Calu3 (cell line): ENCODE measurements around the gene KRTAP27-1. TPM values are rescaled to one million over a fixed set of nuclear protein-coding genes. Genes with fewer than 3 reads are reported as not detected.

Experiments used
- BruUV-seq: library from RNA; stranded (reverse); fragments of 400-500 nt; replicated peaks from 2 replicates; lab custom pipeline; 2021; lab: Mats Ljungman, UMichigan
- CTCF ChIA-PET: fragments of 300-600 bp; sonication (Branson Sonifier 250); formaldehyde crosslinking; loops from one replicate; lab custom pipeline; 2022; ENCODE audit warnings: antibody characterized with exemption; lab: Charles Lee
- DNase-seq: peaks from one replicate; pipeline ENCODE4 v3.0.0; 2022
- H3K27ac Mint-ChIP-seq: one replicate; pipeline ENCODE4 v1.8.0; 2022; ENCODE audit warnings: mixed read lengths; ENCODE audit not compliant: unreplicated experiment
- H3K27me3 Mint-ChIP-seq: one replicate; pipeline ENCODE4 v1.8.0; 2022; ENCODE audit warnings: mixed read lengths; ENCODE audit not compliant: unreplicated experiment
- H3K36me3 Mint-ChIP-seq: one replicate; pipeline ENCODE4 v1.8.0; 2022; ENCODE audit warnings: mild to moderate bottlenecking, moderate library complexity, mixed read lengths; ENCODE audit not compliant: insufficient read depth, unreplicated experiment
- H3K4me1 Mint-ChIP-seq: one replicate; pipeline ENCODE4 v1.8.0; 2022; ENCODE audit warnings: mild to moderate bottlenecking, low read depth, mixed read lengths; ENCODE audit not compliant: unreplicated experiment
- H3K4me3 Mint-ChIP-seq: one replicate; pipeline ENCODE4 v1.8.0; 2022; ENCODE audit warnings: mild to moderate bottlenecking, low read depth, moderate library complexity, mixed read lengths; ENCODE audit not compliant: unreplicated experiment
- H3K9me3 Mint-ChIP-seq: one replicate; pipeline ENCODE4 v1.8.0; 2022; ENCODE audit warnings: low read depth, mixed read lengths; ENCODE audit not compliant: unreplicated experiment
- CTCF ChIP-seq: fragments of 200-600 bp; IDR thresholded peaks from one replicate; pipeline ENCODE4 v1.8.0; 2022; ENCODE audit warnings: antibody characterized with exemption; ENCODE audit not compliant: unreplicated experiment
- intact Hi-C: fragments of 100-400 bp; cut with micrococcal nuclease; formaldehyde crosslinking; loops from one replicate; pipeline ENCODE4 v1.10.0; 2022; ENCODE audit not compliant: unreplicated experiment
- microRNA-seq: library from miRNA; unstranded; fragments of <30 nt; microRNA quantifications from one replicate; pipeline ENCODE4 v1.2.0, GENCODE V29; 2022
- total RNA-seq: library from RNA; stranded (reverse); gene quantifications from 2 replicates; pipeline ENCODE4 v1.2.3, GENCODE V29; 2022

Gene KRTAP27-1
- total RNA-seq, 1 experiment from 2014 or later = not detected

- intact Hi-C loops = no loop called here
- DNase-seq = no peak
- H3K4me1 Mint-ChIP-seq = no peaks in the 10 kb centered on the region
- CTCF ChIA-PET = no interaction called here
- no peak for TF ChIP-seq CTCF
- no peaks in the 10 kb centered on the region for H3K9me3 Mint-ChIP-seq
- H3K27ac Mint-ChIP-seq = no peak overlapping the region
- H3K4me3 Mint-ChIP-seq = no peak overlapping the region
- no TSS peak for BruUV-seq
- no peaks in the 10 kb centered on the region for H3K27me3 Mint-ChIP-seq
- no peaks in the 10 kb centered on the region for H3K36me3 Mint-ChIP-seq
Measured at GRCh38 chr21:30305136-30305535, 32.4 kb downstream of the KRTAP27-1 start.

DNA sequence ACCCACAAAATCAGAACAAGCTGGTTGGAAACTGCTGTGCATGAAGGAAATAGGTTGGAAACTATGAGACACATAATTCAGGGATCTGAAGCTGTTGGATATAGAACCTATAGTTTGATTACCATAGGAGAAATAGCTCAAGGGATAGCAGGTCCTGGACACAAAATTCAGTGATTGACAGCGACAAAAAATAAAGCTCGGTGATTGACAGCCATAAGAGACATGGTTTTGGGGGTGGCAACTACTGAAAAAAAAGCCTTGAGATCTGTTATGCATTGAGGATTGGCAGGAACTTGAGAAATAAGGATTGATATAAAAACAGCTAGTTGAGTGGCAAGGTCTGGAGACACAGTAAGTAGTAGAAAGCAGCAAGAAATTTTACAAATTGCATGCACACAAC, 48.3 kb downstream of the KRTAP27-1 start, which contains the start of gene KRTAP25-1:
Gene KRTAP25-1 (minus strand): TSS at position 300 of the 400 bp plus-strand sequence. CDS start 24 bp downstream, at position 276.
- Mint-ChIP-seq H3K9me3 (no peaks in the 10 kb centered on the region), H3K4me3 (no peak within 1 kb of the TSS), H3K36me3 (no peaks in the 10 kb centered on the region), H3K27me3 (peaks cover 45% of the 10 kb centered on the region), H3K4me1 (no peaks in the 10 kb centered on the region), H3K27ac (no peak within 1 kb of the TSS)
- intact Hi-C loops = no loop called here
- TF ChIP-seq CTCF = no peak
- no peak for DNase-seq
- CTCF ChIA-PET = no interaction called here
- BruUV-seq = no TSS peak

Small RNAs within 50 kb of the gene (microRNA-seq; reads per million reads assigned to microRNA genes)
- gene MIR4327 = not detected

Other genes with a start within 250 kb of the KRTAP27-1 start
- not detected in 2 replicates for gene CLDN17, start 170.9 kb downstream of the KRTAP27-1 start, total RNA-seq
- 0.24 and 0.45 TPM in 2 replicates for gene CLDN8, start 121.6 kb downstream of the KRTAP27-1 start, total RNA-seq
- gene KRTAP24-1, start 54.7 kb downstream of the KRTAP27-1 start, total RNA-seq = not detected in 2 replicates
- not detected in 2 replicates for gene KRTAP25-1, start 48.2 kb downstream of the KRTAP27-1 start, total RNA-seq
- gene KRTAP26-1, start 17.4 kb downstream of the KRTAP27-1 start, total RNA-seq = not detected in 2 replicates
- not detected in 2 replicates for gene KRTAP23-1, start 10.9 kb upstream of the KRTAP27-1 start, total RNA-seq
- not detected in 2 replicates for gene KRTAP13-2, start 34.6 kb upstream of the KRTAP27-1 start, total RNA-seq
- gene KRTAP13-1, start 58.3 kb upstream of the KRTAP27-1 start, total RNA-seq = not detected in 2 replicates
- gene KRTAP13-3, start 88.2 kb upstream of the KRTAP27-1 start, total RNA-seq = not detected in 2 replicates
- not detected in 2 replicates for gene KRTAP13-4, start 92.5 kb upstream of the KRTAP27-1 start, total RNA-seq
- not detected in 2 replicates for gene KRTAP15-1, start 102.6 kb upstream of the KRTAP27-1 start, total RNA-seq
- not detected in 2 replicates for gene KRTAP19-1, start 142.7 kb upstream of the KRTAP27-1 start, total RNA-seq
- not detected in 2 replicates for gene KRTAP19-2, start 149.7 kb upstream of the KRTAP27-1 start, total RNA-seq
- gene KRTAP19-3, start 154.3 kb upstream of the KRTAP27-1 start, total RNA-seq = not detected in 2 replicates
- gene KRTAP19-4, start 159.5 kb upstream of the KRTAP27-1 start, total RNA-seq = not detected in 2 replicates
- gene KRTAP19-5, start 164.4 kb upstream of the KRTAP27-1 start, total RNA-seq = not detected in 2 replicates
- not detected in 2 replicates for gene KRTAP19-6, start 204.2 kb upstream of the KRTAP27-1 start, total RNA-seq
- gene KRTAP19-7, start 223.6 kb upstream of the KRTAP27-1 start, total RNA-seq = not detected in 2 replicates